ENCODE data around the gene APBB1IP. TPM values are rescaled to one million over a fixed set of nuclear protein-coding genes. Genes with fewer than 3 reads are reported as not detected.

The APBB1IP gene
- total and polyA plus RNA-seq, 2 of the 8 experiments (the other 6 are each of a cell fraction or from before 2014, with no cell fraction given) = 0.05 TPM; not detected in 1

DNA sequence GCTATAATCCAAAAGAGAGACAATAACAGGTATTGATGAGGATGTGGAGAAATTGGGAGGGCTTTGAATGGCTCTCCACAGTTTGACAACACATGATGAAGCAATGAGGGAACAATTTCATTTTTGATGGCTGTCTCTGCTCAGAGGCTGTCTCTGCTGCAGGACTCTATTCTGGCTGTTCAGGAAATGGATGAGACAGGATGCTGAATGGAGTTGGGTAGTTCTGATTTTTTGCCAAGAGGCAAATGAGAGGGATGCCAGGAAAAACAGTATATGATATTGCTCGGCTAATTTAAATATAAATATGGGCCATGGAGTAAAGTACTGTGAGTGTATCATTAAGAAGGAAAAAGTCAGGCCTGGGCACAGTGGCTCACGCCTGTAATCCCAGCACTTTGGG, 16.8 kb downstream of the APBB1IP start:
- no peak overlapping the region for H3K27ac ChIP-seq (ENCODE audit: low read depth, low read length)
- no peak overlapping the region for H3K9ac ChIP-seq (replicated peaks in 1 of 4; ENCODE audit: extremely low read depth in 1 of 4, low read depth in 3 of 4, low read length in 3 of 4)
- H3K23ac ChIP-seq (ENCODE audit: insufficient read length) = no peak overlapping the region
- no peak overlapping the region for H3K18ac ChIP-seq (ENCODE audit: extremely low read depth, low read length)
- H3K4me3 ChIP-seq (ENCODE audit: extremely low read depth in 1 of 4, insufficient read depth in 2 of 4, low read depth in 3 of 4, low read length in 4 of 4) = no peak overlapping the region
- H2BK15ac ChIP-seq (ENCODE audit: low read length) = no peak overlapping the region
- H2BK120ac ChIP-seq (replicated peaks; ENCODE audit: low read depth, low read length) = no peak overlapping the region
- TF ChIP-seq RNF2 (IDR thresholded peaks at IDR 0.05; ENCODE audit: borderline replicate concordance, low read depth, low read length, missing control alignments, poor library complexity, severe bottlenecking) (no peak), HDAC6 (IDR thresholded peaks at IDR 0.05; ENCODE audit: low read depth, low read length) (no peak), CBX8 (IDR thresholded peaks at IDR 0.05; ENCODE audit: borderline replicate concordance, low read depth, low read length) (no peak), NRF1 (IDR thresholded peaks at IDR 0.05; ENCODE audit: low read depth, low read length) (no peak), SP4 (IDR thresholded peaks at IDR 0.05; ENCODE audit: low read length) (no peak), SUZ12 (IDR thresholded peaks at IDR 0.05; ENCODE audit: low read length) (no peak), POLR2A (IDR thresholded peaks at IDR 0.05; ENCODE audit: control extremely low read depth in 1 of 2, low read depth in 2 of 2, low read length in 2 of 2) (no peak), CTBP2 (IDR thresholded peaks at IDR 0.05; ENCODE audit: borderline replicate concordance, insufficient read depth, insufficient read length, low read length) (no peak), MAFK (IDR thresholded peaks at IDR 0.05; ENCODE audit: low read depth, low read length) (no peak), SP1 (IDR thresholded peaks at IDR 0.05; ENCODE audit: low read depth, low read length) (no peak), JUND (IDR thresholded peaks at IDR 0.05; ENCODE audit: low read length) (no peak), EZH2 (IDR thresholded peaks at IDR 0.05; ENCODE audit: low read depth, low read length, severe bottlenecking) (no peak)
- TF ChIP-seq, protein P1, sequence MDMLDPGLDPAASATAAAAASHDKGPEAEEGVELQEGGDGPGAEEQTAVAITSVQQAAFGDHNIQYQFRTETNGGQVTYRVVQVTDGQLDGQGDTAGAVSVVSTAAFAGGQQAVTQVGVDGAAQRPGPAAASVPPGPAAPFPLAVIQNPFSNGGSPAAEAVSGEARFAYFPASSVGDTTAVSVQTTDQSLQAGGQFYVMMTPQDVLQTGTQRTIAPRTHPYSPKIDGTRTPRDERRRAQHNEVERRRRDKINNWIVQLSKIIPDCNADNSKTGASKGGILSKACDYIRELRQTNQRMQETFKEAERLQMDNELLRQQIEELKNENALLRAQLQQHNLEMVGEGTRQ (IDR thresholded peaks at IDR 0.05; ENCODE audit: low read length) = no peak
- no peaks in the 10 kb centered on the region for H4K20me1 ChIP-seq (replicated peaks in 1 of 2; ENCODE audit: control insufficient read depth in 1 of 2, insufficient read depth in 2 of 2, low read length in 2 of 2)
- no peaks in the 10 kb centered on the region for H3K36me3 ChIP-seq (ENCODE audit: control insufficient read depth in 2 of 4, insufficient read depth in 4 of 4, low read length in 3 of 4)
- H3K79me1 ChIP-seq (ENCODE audit: low read depth, low read length) = no peaks in the 10 kb centered on the region
- H2BK5ac ChIP-seq (ENCODE audit: low read depth, low read length) = no peak overlapping the region
- no peak overlapping the region for H2AK5ac ChIP-seq (ENCODE audit: low read depth, low read length)
- FAIRE-seq (no peak), DNase-seq (ENCODE audit: low read depth in 1 of 2, low spot score in 2 of 2) (no peak)
- no peak overlapping the region for H4K5ac ChIP-seq (ENCODE audit: insufficient read length, low read depth, low read length)
- H3K27me3 ChIP-seq (replicated peaks in 1 of 4; ENCODE audit: control insufficient read depth in 3 of 4, extremely low read depth in 1 of 4, insufficient read depth in 3 of 4, low read length in 3 of 4) = no peaks in the 10 kb centered on the region
- H3K56ac ChIP-seq (replicated peaks; ENCODE audit: insufficient read length, low read depth, low read length) = no peak overlapping the region
- no peak overlapping the region for H4K8ac ChIP-seq (ENCODE audit: extremely low read depth, insufficient read depth, low read length)
- H2AFZ ChIP-seq (ENCODE audit: low read length) = no peak overlapping the region
- no peak overlapping the region for H3K4ac ChIP-seq (replicated peaks; ENCODE audit: insufficient read length, low read depth, low read length)
- WGBS, 2 experiments (ENCODE audit: extremely low coverage in 1 of 2, insufficient coverage in 1 of 2, insufficient read length in 1 of 2, insufficient replicate concordance in 2 of 2, low coverage in 1 of 2, low lambda C conversion rate in 2 of 2, missing lambda C conversion rate in 1 of 2) = 92% methylated on average over 2 of the region's 2 CpGs; no CpG with 5 or more reads in 1 of the 2 experiments
- ChIA-PET CTCF (ENCODE audit: partially characterized antibody) (no interaction called here), POLR2A (ENCODE audit: partially characterized antibody) (no interaction called here)
- no peak overlapping the region for H4K91ac ChIP-seq (replicated peaks; ENCODE audit: insufficient read length, low read length)
- no peak overlapping the region for H2BK20ac ChIP-seq (ENCODE audit: low read length)
- H3K4me1 ChIP-seq (replicated peaks in 1 of 4; ENCODE audit: control insufficient read depth in 3 of 4, insufficient read depth in 4 of 4, low read length in 3 of 4) = no peaks in the 10 kb centered on the region
- H3K79me2 ChIP-seq (ENCODE audit: control insufficient read depth in 1 of 2, insufficient read depth in 2 of 2, low read length in 2 of 2) = no peaks in the 10 kb centered on the region
- H3K4me2 ChIP-seq (ENCODE audit: insufficient read depth in 1 of 2, low read depth in 2 of 2, low read length in 2 of 2) = no peak overlapping the region
- H2BK12ac ChIP-seq (ENCODE audit: low read depth, low read length) = no peak overlapping the region
- H3K14ac ChIP-seq (ENCODE audit: insufficient read length) = no peak overlapping the region
- no peaks in the 10 kb centered on the region; the same call in 1 of the 2 replicates for H3K23me2 ChIP-seq (ENCODE audit: low read depth, low read length)
- H3K9me3 ChIP-seq (ENCODE audit: insufficient read depth in 2 of 2, low read depth in 1 of 2, low read length in 1 of 2) = no peaks in the 10 kb centered on the region

Measured in H1 (cell line).